OCI-LY7 (cell line): ENCODE results near the gene RNF114. TPM values are rescaled to one million over a fixed set of nuclear protein-coding genes. Genes with fewer than 3 reads are reported as not detected.

ENCODE experiments used
- BruUV-seq: library from RNA; stranded (reverse); fragments of 400-500 nt; replicated peaks from 2 replicates; lab custom pipeline; 2021; lab: Mats Ljungman, UMichigan
- CTCF ChIA-PET: fragments of 300-600 bp; sonication (Branson Sonifier 250); formaldehyde crosslinking; loops from one replicate; lab custom pipeline; 2022; ENCODE audit warnings: antibody characterized with exemption; ENCODE audit not compliant: unreplicated experiment; lab: Charles Lee
- POLR2A ChIA-PET: fragments of 300-600 bp; sonication (Branson Sonifier 250); formaldehyde crosslinking; loops from one replicate; lab custom pipeline; 2022; ENCODE audit warnings: antibody characterized with exemption; lab: Charles Lee
- DNase-seq: peaks from one replicate; pipeline ENCODE4 v3.0.0-alpha.2; 2015; ENCODE audit warnings: low spot score
- H2AFZ ChIP-seq: fragments of 200-600 bp; sonication (generic), shearing (Covaris generic); 2 replicates; pipeline ENCODE4 v1.6.1; 2014; ENCODE audit warnings: mild to moderate bottlenecking, antibody characterized with exemption, low read length, moderate library complexity
- H3K27ac ChIP-seq: fragments of 200-600 bp; sonication (generic); 2 replicates; pipeline ENCODE4 v1.5.1; 2014; ENCODE audit warnings: mixed run types, low read depth, mild to moderate bottlenecking, moderate library complexity, low read length, inconsistent platforms; ENCODE audit not compliant: poor library complexity, severe bottlenecking
- H3K36me3 ChIP-seq: fragments of 200-600 bp; sonication (generic); 2 replicates; pipeline ENCODE4 v1.6.1; 2014; ENCODE audit warnings: mild to moderate bottlenecking, antibody characterized with exemption, low read length, moderate library complexity, mixed read lengths; ENCODE audit not compliant: insufficient read depth
- H3K4me1 ChIP-seq: fragments of 200-600 bp; sonication (generic); 2 replicates; pipeline ENCODE4 v1.5.1; 2014; ENCODE audit warnings: mild to moderate bottlenecking, low read length; ENCODE audit not compliant: insufficient read depth, poor library complexity, severe bottlenecking
- H3K4me2 ChIP-seq: fragments of 200-600 bp; sonication (generic); 2 replicates; pipeline ENCODE4 v1.6.1; 2014; ENCODE audit warnings: mild to moderate bottlenecking, low read length
- H3K4me3 ChIP-seq: fragments of 200-600 bp; sonication (generic); 2 replicates; pipeline ENCODE4 v1.5.1; 2014; ENCODE audit warnings: mild to moderate bottlenecking, low read depth, low read length; ENCODE audit not compliant: poor library complexity, severe bottlenecking
- H3K79me2 ChIP-seq: fragments of 200-600 bp; sonication (generic); 2 replicates; pipeline ENCODE4 v1.6.1; 2016; ENCODE audit warnings: low read depth, mild to moderate bottlenecking, low read length, moderate library complexity, mixed read lengths; ENCODE audit not compliant: insufficient read depth
- H3K9me2 ChIP-seq: fragments of 200-600 bp; sonication (generic); 2 replicates; pipeline ENCODE4 v1.6.1; 2016; ENCODE audit warnings: mild to moderate bottlenecking, low read length, mixed read lengths; ENCODE audit not compliant: insufficient read depth
- H3K9me3 ChIP-seq: fragments of 200-600 bp; sonication (generic); 2 replicates; pipeline ENCODE4 v1.6.1; 2014; ENCODE audit warnings: mild to moderate bottlenecking, mixed run types, low read length, mixed read lengths
- H4K20me1 ChIP-seq: fragments of 200-600 bp; sonication (generic); 2 replicates; pipeline ENCODE4 v1.6.1; 2014; ENCODE audit warnings: mild to moderate bottlenecking, antibody characterized with exemption, low read length, moderate library complexity, mixed read lengths; ENCODE audit not compliant: insufficient read depth
- EZH2phosphoT487 ChIP-seq: fragments of 200-600 bp; sonication (generic); IDR thresholded peaks from 2 replicates; pipeline ENCODE4 v1.6.1; 2018; ENCODE audit warnings: low read depth, borderline replicate concordance, mild to moderate bottlenecking, mixed run types, antibody characterized with exemption, low read length, moderate library complexity, mixed read lengths
- intact Hi-C: fragments of 100-400 bp; cut with micrococcal nuclease; formaldehyde crosslinking; loops from one replicate; pipeline ENCODE4 v1.10.0; 2022; ENCODE audit not compliant: unreplicated experiment
- small RNA-seq: library from RNA; depleted of rRNA; stranded (forward); fragments of <200 nt; gene quantifications from one replicate; pipeline ENCODE3, GENCODE V24; 2014
- total RNA-seq, 2 experiments: library from RNA; depleted of rRNA in 1 of 2; stranded (reverse); fragments of >200 nt in 1 of 2; shearing (Covaris generic) in 1 of 2; gene quantifications; 2 replicates each; pipeline ENCODE4 v1.2.3, GENCODE V29; 2014 to 2022
- TF ChIP-seq, protein P1 (sequence below): fragments of 200-600 bp; sonication (generic); conservative IDR thresholded peaks from 2 replicates; pipeline ENCODE4 v1.5.1; 2014; ENCODE audit warnings: mild to moderate bottlenecking, antibody characterized with exemption, low read length, moderate library complexity, mixed read lengths

RNF114 gene
- total RNA-seq, 2 experiments from 2014 or later = 48.4 to 62.4 TPM

DNA sequence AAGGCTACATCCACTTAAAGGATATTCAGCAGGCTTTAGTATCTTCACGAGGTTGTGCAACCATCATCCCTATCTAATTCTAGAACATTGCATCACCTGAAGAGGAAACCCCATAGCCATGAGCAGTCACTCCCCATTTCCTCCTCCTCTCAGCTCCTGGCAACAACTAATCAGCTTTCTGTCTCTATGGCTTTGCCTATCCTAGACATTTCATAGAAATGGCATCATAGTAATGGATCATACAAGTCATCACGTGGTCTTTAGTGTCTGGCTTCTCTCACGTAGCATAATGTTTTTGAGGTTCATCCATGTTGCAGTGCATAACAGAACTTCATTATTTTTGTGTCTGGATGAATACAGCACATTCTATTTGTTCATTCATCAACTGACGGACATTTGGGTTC is 67.1 kb downstream of the RNF114 start:
- CTCF ChIA-PET = no interaction called here

More for the DNA sequence above, 67.1 kb downstream of the RNF114 start:
- no TSS peak for BruUV-seq
- Histone ChIP-seq H3K9me2 (no peaks in the 10 kb centered on the region), H3K4me1 (peaks cover 39% of the 10 kb centered on the region), H4K20me1 (no peaks in the 10 kb centered on the region), H3K4me2 (no peak overlapping the region), H3K36me3 (no peaks in the 10 kb centered on the region), H3K79me2 (no peaks in the 10 kb centered on the region), H3K4me3 (no peak overlapping the region), H3K27ac (no peak overlapping the region), H3K9me3 (no peaks in the 10 kb centered on the region), H2AFZ (no peak overlapping the region; the same call in 1 of the 2 replicates)
- no peak for DNase-seq
- POLR2A ChIA-PET = interaction anchor here (1.8 kb wide), 1 partner anchor 10 kb away, joined by 4 read pairs; no protein-coding TSS in a partner anchor
- intact Hi-C loops = no loop called here
- TF ChIP-seq EZH2phosphoT487 = no peak
- TF ChIP-seq, protein P1, sequence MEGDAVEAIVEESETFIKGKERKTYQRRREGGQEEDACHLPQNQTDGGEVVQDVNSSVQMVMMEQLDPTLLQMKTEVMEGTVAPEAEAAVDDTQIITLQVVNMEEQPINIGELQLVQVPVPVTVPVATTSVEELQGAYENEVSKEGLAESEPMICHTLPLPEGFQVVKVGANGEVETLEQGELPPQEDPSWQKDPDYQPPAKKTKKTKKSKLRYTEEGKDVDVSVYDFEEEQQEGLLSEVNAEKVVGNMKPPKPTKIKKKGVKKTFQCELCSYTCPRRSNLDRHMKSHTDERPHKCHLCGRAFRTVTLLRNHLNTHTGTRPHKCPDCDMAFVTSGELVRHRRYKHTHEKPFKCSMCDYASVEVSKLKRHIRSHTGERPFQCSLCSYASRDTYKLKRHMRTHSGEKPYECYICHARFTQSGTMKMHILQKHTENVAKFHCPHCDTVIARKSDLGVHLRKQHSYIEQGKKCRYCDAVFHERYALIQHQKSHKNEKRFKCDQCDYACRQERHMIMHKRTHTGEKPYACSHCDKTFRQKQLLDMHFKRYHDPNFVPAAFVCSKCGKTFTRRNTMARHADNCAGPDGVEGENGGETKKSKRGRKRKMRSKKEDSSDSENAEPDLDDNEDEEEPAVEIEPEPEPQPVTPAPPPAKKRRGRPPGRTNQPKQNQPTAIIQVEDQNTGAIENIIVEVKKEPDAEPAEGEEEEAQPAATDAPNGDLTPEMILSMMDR = no peak

Small RNA genes lying within 50 kb of the gene (small RNA-seq; reads per million reads assigned to genes)
- gene RF00017 (not detected), gene RF00019 (not detected), gene RNU6-147P (not detected)

Other genes starting within 250 kb of the RNF114 start
- 9.7 and 9.8 TPM in 2 replicates for gene B4GALT5, start 222.5 kb upstream of the RNF114 start, total RNA-seq (2014; rRNA removed; shearing (Covaris generic))
- 14.8 and 18.8 TPM in 2 replicates for gene B4GALT5, start 222.5 kb upstream of the RNF114 start, total RNA-seq (2022)
- gene SLC9A8, start 123.6 kb upstream of the RNF114 start, total RNA-seq (2014; rRNA removed; shearing (Covaris generic)) = 13.9 and 30.3 TPM in 2 replicates
- gene SLC9A8, start 123.6 kb upstream of the RNF114 start, total RNA-seq (2022) = 22.0 and 28.7 TPM in 2 replicates
- gene SPATA2, start 20.9 kb upstream of the RNF114 start, total RNA-seq (2014; rRNA removed; shearing (Covaris generic)) = 3.5 and 3.9 TPM in 2 replicates
- 8.1 and 8.4 TPM in 2 replicates for gene SPATA2, start 20.9 kb upstream of the RNF114 start, total RNA-seq (2022)
- 1.0 and 3.6 TPM in 2 replicates for gene SNAI1, start 46.6 kb downstream of the RNF114 start, total RNA-seq (2014; rRNA removed; shearing (Covaris generic))
- 1.6 and 1.8 TPM in 2 replicates for gene SNAI1, start 46.6 kb downstream of the RNF114 start, total RNA-seq (2022)
- gene UBE2V1, start 176.8 kb downstream of the RNF114 start, total RNA-seq (2014; rRNA removed; shearing (Covaris generic)) = 57.3 and 63.2 TPM in 2 replicates
- gene UBE2V1, start 176.8 kb downstream of the RNF114 start, total RNA-seq (2022) = 143 and 161 TPM in 2 replicates
- 12.0 and 25.9 TPM in 2 replicates for gene PEDS1, start 217.3 kb downstream of the RNF114 start, total RNA-seq (2014; rRNA removed; shearing (Covaris generic))
- 19.5 and 22.0 TPM in 2 replicates for gene PEDS1, start 217.3 kb downstream of the RNF114 start, total RNA-seq (2022)